ENCODE measurements around the gene LTBP1.

The LTBP1 gene

DNA sequence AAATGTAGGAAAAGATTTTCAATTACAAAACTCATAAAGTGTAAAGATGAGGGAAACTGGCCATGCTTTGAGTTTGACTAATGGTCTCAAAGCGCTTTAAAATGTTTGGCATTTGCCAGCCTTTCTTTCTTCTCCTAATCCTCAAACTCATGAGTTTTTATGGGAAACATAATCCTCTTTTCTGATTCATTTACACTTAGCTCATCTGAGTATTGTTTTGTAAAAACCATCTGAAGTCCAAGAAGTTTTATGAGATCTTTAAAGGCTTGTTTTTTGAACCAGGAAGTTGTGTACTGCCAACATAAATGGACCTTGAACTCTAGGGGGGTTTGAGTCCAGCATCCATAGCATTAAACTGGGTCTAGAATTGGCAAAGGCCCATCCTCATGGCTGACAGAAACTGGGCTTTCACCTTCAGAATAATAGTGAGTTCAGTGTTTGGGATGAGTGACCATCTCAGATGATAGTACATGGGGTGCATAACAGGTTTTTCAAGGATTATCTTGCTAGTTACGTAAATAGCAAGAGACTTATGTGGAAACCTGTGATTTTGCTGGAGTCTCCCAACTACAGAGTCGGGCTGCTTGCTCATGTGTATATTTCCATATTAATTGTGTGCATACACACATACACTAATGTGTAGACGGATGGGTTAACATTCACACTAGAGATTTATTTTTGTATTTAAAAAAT lies 3.8 kb upstream of the LTBP1 start:
- no peak for DNase-seq (ENCODE audit: extremely low read depth, low read depth)
- no peak for TF ChIP-seq CTCF (IDR thresholded peaks at IDR 0.05; ENCODE audit: low read depth, low read length)

DNA sequence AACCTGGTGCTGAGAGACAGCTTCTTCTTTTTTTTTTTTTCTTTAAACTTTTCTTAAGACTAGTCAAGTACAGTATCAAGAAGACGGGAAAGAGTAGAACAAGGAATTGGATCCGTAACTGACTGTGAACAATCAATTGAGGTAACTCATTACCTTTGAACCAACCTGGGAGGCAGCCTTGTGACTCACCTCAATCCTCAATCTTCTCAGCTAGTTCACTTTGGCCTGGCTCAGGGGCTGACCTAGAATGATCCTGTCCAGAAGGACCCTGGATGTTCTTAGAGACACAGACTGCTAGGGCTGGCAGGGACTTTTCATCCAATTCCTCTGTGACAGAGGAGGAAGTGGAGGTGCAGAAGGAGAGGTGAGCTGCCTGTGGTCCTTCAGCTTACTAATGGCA lies 1.5 kb upstream of the LTBP1 start:
- no peak for DNase-seq (ENCODE audit: extremely low read depth, low read depth)
- TF ChIP-seq CTCF (IDR thresholded peaks at IDR 0.05; ENCODE audit: low read depth, low read length): no peak

GRCh38 chr2:32947076-32947483 lies 327 bp downstream of the LTBP1 start:
- no peak for TF ChIP-seq CTCF (IDR thresholded peaks at IDR 0.05; ENCODE audit: low read depth, low read length)
- DNase-seq (ENCODE audit: extremely low read depth, low read depth): no peak

DNA sequence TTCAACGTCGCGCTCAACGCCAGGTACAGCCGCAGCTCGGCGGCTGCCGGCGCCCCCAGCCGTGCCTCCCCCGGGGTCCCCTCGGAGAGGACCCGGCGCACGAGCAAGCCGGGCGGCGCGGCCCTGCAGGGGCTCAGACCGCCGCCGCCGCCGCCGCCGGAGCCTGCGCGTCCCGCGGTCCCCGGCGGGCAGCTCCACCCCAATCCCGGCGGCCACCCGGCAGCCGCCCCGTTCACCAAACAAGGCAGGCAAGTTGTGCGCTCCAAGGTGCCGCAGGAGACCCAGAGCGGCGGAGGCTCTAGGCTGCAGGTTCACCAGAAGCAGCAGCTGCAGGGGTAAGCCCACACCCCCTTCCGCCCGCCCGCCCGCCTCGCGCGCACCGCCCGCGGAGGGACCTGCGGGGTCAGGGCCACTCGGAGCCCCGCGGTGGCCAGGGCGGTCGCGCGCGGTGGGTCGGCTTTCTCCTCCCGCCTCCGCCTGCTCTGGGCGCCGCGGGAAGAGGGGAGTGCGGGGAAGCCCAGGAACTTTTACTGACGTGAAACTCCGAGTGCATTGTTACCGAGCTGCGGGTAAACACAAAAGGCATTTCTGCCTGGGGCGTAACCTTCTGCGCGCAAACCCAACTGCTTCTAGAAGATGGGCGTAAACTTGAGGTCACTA lies 861 bp downstream of the LTBP1 start:
- no peak for TF ChIP-seq CTCF (IDR thresholded peaks at IDR 0.05; ENCODE audit: low read depth, low read length)
- no peak for DNase-seq (ENCODE audit: extremely low read depth, low read depth)

DNA sequence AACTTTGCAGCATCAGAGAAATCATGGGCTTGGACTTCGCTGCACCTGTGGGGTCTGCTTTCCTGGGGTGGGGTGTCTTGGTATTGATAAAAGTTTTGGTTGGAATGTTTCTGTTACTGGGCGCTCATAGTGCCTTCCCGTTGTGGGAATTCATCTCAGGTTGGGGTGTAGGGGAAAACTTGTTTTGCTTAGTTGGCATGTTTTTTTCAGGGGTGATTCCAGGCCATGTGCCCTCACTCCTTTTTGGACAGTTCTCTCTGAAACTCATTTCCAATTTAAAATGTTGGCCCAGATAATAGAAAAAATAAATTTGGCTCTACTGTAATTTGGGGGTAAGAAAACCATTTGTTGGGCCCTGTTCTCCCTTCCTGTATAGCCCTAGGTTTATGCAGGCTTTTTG lies 1.5 kb downstream of the LTBP1 start:
- TF ChIP-seq CTCF (IDR thresholded peaks at IDR 0.05; ENCODE audit: low read depth, low read length): no peak
- no peak for DNase-seq (ENCODE audit: extremely low read depth, low read depth)

GRCh38 chr2:32949260-32949659 lies 2.5 kb downstream of the LTBP1 start:
- no peak for TF ChIP-seq CTCF (IDR thresholded peaks at IDR 0.05; ENCODE audit: low read depth, low read length)
- no peak for DNase-seq (ENCODE audit: extremely low read depth, low read depth)

DNA sequence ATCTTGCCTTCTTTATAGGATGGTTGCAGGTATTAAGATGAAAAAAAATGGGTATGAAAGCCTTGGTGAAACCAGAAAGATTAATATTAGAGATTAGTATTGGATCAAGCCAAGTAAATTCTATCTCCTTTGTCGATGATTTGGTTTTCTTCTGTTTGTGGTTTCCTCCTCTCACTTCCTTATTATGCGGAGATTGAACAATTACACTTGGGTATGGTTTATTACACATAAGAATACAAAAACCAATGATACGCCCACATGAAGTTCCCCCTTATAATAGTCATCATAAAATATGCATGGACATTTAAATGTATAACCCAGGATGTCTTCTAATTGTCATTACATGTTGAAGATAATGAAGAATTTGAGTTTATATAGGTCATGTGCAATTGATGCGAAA lies 4.9 kb downstream of the LTBP1 start:
- TF ChIP-seq CTCF (IDR thresholded peaks at IDR 0.05; ENCODE audit: low read depth, low read length): no peak
- DNase-seq (ENCODE audit: extremely low read depth, low read depth): no peak
